Measurements from ENCODE around the gene SLC36A1. TPM values are rescaled to one million over a fixed set of nuclear protein-coding genes. Genes with fewer than 3 reads are reported as not detected.

SLC36A1 gene
- total RNA-seq, 1 experiment from 2014 or later, result 15.0 TPM

DNA sequence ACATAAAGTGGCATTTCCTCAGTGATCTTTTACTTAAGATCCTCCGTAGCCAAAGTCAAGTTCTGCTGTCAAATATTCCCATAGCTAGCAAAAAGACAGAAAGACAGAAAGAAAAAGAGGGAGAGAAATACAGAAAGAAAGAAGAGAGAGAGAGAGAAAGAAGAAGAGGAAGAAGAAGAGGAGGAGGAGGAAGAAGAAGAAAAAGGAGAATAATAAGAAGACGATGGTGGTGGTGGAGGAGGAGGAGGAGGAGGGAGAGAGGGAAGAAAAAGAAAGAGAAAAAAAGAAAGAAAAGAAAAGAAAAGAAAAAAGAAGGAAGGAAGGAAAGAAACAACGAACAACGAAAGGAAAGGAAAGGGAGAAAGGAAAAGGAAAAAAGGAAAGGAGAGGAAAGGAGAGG is 89.6 kb downstream of the SLC36A1 start:
- H3K9ac ChIP-seq (ENCODE audit: extremely low read depth, insufficient read length, low read length), result no peak overlapping the region
- Mint-ChIP-seq H3K4me1 (peaks cover 4 to 5% of the 10 kb centered on the region in 2 experiments; a peak in 3 of 4 replicates), H3K27me3 (ENCODE audit: low read depth) (peaks cover 14% of the 10 kb centered on the region), H3K9me3 (no peaks in the 10 kb centered on the region; a peak in 1 of 5 replicates), H3K36me3 (ENCODE audit: insufficient read depth in 1 of 3, low read depth in 3 of 3) (no peaks in the 10 kb centered on the region), H3K4me3 (no peak overlapping the region), H3K27ac (no peak overlapping the region; a peak in 1 of 7 replicates)
- no peaks in the 10 kb centered on the region for H3K23me2 ChIP-seq (ENCODE audit: insufficient read length, low read depth, low read length, poor library complexity, severe bottlenecking)
- H3K79me1 ChIP-seq (ENCODE audit: insufficient read depth, low read depth, low read length, poor library complexity, severe bottlenecking), result no peaks in the 10 kb centered on the region
- H2AK5ac ChIP-seq (ENCODE audit: insufficient read length, low read length), result no peak overlapping the region
- no peak overlapping the region for H3K4me2 ChIP-seq (ENCODE audit: insufficient read depth, insufficient read length, low read length)
- H4K20me1 ChIP-seq (ENCODE audit: control insufficient read depth, insufficient read depth, insufficient read length), result no peaks in the 10 kb centered on the region
- no peak overlapping the region for H4K5ac ChIP-seq (ENCODE audit: insufficient read length, low read depth, low read length)
- no peak overlapping the region for H3T11ph ChIP-seq (ENCODE audit: low read length)
- no peak overlapping the region for H3K23ac ChIP-seq (ENCODE audit: insufficient read length, low read depth, low read length)
- no peak overlapping the region for H2AFZ ChIP-seq (ENCODE audit: low read length)
- no peak overlapping the region for H3K18ac ChIP-seq (ENCODE audit: insufficient read length, low read depth, low read length)
- no peaks in the 10 kb centered on the region for H3K4me1 ChIP-seq (ENCODE audit: insufficient read depth, low read length)
- no peak overlapping the region for H4K91ac ChIP-seq (ENCODE audit: insufficient read length, low read depth, low read length)
- 100% methylated on average over 1 of the region's 4 CpGs for WGBS (ENCODE audit: extremely low coverage, insufficient read length, low lambda C conversion rate)
- DNase-seq, result no peak
- H3K27me3 ChIP-seq (ENCODE audit: insufficient read depth, low read length), result no peaks in the 10 kb centered on the region
- H2BK5ac ChIP-seq (ENCODE audit: insufficient read length, low read length), result no peak overlapping the region
- no peak overlapping the region for H2BK15ac ChIP-seq (ENCODE audit: low read depth, low read length)
- H3K79me2 ChIP-seq (ENCODE audit: insufficient read depth, low read length), result no peaks in the 10 kb centered on the region
- TF ChIP-seq, protein P1, sequence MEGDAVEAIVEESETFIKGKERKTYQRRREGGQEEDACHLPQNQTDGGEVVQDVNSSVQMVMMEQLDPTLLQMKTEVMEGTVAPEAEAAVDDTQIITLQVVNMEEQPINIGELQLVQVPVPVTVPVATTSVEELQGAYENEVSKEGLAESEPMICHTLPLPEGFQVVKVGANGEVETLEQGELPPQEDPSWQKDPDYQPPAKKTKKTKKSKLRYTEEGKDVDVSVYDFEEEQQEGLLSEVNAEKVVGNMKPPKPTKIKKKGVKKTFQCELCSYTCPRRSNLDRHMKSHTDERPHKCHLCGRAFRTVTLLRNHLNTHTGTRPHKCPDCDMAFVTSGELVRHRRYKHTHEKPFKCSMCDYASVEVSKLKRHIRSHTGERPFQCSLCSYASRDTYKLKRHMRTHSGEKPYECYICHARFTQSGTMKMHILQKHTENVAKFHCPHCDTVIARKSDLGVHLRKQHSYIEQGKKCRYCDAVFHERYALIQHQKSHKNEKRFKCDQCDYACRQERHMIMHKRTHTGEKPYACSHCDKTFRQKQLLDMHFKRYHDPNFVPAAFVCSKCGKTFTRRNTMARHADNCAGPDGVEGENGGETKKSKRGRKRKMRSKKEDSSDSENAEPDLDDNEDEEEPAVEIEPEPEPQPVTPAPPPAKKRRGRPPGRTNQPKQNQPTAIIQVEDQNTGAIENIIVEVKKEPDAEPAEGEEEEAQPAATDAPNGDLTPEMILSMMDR (conservative IDR thresholded peaks at IDR 0.05), result no peak
- H3K9me3 ChIP-seq (ENCODE audit: control insufficient read depth, low read depth, low read length), result no peaks in the 10 kb centered on the region
- H2BK20ac ChIP-seq (ENCODE audit: low read depth, low read length, poor library complexity, severe bottlenecking), result no peak overlapping the region
- H3K56ac ChIP-seq (ENCODE audit: insufficient read length, low read depth, low read length), result no peak overlapping the region
- no peak overlapping the region for H3K27ac ChIP-seq (ENCODE audit: insufficient read length, low read depth, low read length)
- H3K4ac ChIP-seq (ENCODE audit: low read depth, low read length), result no peak overlapping the region
- no peak overlapping the region for H4K8ac ChIP-seq (replicated peaks; ENCODE audit: insufficient read length, low read depth, low read length)
- H2BK120ac ChIP-seq (ENCODE audit: low read depth, low read length, poor library complexity, severe bottlenecking), result no peak overlapping the region
- H3K14ac ChIP-seq (ENCODE audit: insufficient read depth, low read length), result no peak overlapping the region
- H2BK12ac ChIP-seq (ENCODE audit: insufficient read length, low read depth, low read length), result no peak overlapping the region

Data from H9 (cell line).